HS-27A (cell line): ENCODE measurements around the gene RAD51B.
"Not testable (repeated sequence)": the region's sequence is repeated elsewhere in the genome, so short reads cannot be mapped to it uniquely, and the experiment has no call there.

Experiments used
- DNase-seq: peaks from one replicate; pipeline ENCODE4 v3.0.0-alpha.2; 2012; ENCODE audit warnings: low read depth, missing footprints

RAD51B gene

GRCh38 chr14:67819563-67820421, at the start of gene RAD51B:
Gene RAD51B (plus strand): TSS chr14:67819779.
- peak; percentile 65 for DNase-seq

GRCh38 chr14:67773844-67774377, 45.7 kb upstream of the RAD51B start:
- DNase-seq, result no peak

DNA sequence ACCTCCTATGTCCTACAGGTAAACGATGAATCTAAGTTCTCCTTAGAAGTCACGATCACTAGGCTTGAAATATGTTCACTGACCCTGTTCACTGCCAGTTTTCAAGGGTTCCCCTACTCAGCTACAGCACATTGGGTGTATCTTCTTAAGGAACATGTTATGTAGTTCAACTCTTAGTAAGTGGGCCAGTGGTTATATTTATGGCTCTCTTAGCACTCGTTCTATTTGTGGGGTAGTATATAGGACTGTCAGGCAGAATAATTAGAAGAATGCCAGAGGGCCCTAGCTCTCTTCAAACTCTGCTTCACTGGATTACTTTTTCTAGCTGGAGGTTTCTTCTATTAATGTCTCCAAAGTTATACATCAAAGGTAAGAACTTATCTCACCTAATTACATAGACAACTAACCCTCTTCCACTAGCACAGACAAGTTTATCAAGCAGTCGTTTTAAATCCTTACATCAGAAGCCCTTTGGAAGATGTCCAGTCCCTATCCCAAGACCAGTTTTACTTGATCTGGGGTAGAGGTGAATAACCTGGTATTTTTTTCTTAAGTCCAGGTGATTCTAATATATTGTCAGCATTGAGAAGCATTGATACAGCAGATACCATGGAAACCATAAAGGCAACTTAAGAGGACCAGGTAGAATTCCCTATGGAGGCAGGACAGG, 42.8 kb upstream of the RAD51B start:
- no peak for DNase-seq

DNA sequence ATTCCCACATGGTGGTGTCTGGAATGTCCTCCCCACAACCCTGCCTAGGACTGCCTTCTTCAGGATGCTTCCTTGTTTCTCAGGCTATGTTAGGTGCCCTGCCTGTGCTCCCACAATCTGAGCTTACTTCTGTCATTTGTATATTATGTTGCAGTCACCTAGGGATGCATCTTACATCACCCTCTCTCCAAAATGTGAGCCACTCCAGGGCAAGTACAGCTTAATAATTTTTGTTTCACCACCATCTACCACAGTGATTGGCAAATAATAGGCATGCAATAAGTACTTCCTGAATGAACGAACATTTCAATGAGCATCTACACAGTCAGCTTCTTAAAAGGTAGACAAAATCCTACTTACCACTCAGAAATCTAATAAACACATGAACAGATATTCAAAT, 40.8 kb upstream of the RAD51B start:
- DNase-seq, result no peak

DNA sequence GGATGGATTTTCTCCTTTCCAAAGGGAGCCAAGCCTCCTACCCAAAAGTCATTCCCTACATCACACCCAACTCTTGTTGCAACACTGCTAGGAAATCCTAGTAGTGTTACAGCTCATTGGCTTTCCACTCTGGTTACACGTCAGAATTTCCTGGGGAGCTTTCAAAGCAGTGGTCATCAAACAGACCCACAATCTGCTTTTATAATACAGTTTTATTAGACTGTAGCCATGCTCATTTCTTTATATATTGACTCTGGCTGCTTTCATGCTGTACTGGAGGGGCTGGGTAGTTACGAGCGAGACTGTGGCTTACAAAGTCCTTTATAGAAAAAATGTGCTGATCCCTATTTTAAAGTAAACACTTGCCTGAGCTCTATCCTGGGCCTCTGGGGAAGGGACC, 37.5 kb upstream of the RAD51B start:
- no peak for DNase-seq

GRCh38 chr14:67784244-67784823, 35.2 kb upstream of the RAD51B start:
- DNase-seq, result no peak

GRCh38 chr14:67785270-67786109, 34.1 kb upstream of the RAD51B start:
- no peak for DNase-seq

GRCh38 chr14:67787673-67788072, 31.9 kb upstream of the RAD51B start:
- no peak for DNase-seq

GRCh38 chr14:67798731-67799130, 20.8 kb upstream of the RAD51B start:
- no peak for DNase-seq

DNA sequence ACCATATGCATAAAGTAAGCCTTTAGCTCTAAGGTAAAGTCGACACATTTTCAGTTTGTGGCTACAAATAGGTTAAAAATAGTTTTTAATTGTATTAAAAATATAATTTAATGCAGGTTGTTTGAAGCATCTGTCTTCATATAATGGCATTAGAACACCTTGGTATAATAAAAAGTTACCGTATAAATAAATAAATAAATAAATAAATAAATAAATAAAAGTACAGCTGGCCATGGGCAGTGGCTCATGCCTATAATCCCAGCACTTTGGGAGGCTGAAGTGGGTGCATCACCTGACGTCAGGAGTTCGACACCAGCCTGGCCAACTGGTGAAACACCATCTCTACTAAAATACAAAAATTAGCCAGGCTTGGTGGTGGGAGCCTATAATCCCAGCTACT, 18.8 kb upstream of the RAD51B start:
- DNase-seq, result no peak

GRCh38 chr14:67806246-67806645, 13.3 kb upstream of the RAD51B start:
- no peak for DNase-seq

GRCh38 chr14:67814821-67815220, 4.8 kb upstream of the RAD51B start:
- DNase-seq, result no peak

DNA sequence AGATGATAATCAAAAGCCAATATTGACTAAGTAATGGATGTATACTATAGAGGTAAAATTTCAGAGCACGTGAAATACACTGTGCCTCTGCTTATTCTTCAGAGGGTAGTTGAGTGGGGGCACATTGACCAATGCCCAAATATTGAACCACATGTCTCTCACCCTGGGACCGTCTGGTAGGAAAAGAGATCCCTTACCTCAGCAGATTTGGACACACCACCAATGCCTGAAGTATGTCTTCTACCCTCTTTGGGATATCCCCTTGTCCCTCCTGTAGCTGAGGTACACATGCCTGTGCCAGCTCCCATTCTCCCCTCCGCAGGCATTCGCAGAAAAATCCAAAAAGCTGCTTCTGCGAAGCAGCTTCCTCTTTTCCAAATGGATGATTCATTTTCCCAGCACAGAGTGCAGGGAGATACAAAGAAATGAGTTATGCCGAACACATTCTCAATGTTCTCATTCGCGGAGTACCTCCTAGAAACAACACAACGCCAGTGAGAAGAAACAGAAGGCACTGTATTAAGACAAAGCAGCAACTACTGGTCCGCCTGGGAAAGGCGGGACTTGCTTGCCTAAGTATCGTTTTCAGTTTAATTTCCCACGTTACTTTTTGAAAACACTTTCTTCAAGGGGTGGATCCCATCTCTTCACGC, 3.9 kb upstream of the RAD51B start:
- DNase-seq, result no peak

- peak; percentile 80 for DNase-seq
These were observed 3.1 kb upstream of the RAD51B start, which contains the start of gene ZFYVE26 for GRCh38 chr14:67816326-67817002. Gene ZFYVE26 (minus strand): TSS chr14:67816590. CDS start chr14:67815963, 627 bp downstream.

- DNase-seq, result no peak
These were observed 1.7 kb upstream of the RAD51B start for GRCh38 chr14:67817750-67818438.

DNA sequence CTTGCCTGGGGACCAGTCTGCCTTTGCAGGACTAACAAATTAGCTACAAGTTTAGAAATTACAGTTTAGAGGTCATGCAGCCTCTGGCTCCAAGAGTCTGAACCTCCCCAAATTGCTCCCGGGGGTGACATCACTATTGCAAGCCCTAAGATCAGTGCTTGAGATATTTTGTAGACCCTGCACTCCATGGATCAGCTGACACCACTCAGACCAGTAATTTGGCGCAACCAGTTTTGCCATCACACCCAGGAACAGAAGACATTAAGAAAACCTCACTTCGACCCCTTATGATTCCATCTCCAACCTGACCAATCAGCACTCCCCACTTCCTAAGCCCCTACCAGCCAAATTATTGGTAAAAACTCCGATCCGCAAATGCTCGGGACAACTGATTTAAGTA, 1.1 kb upstream of the RAD51B start:
- DNase-seq, result not testable (repeated sequence)

GRCh38 chr14:67820428-67820971, 921 bp downstream of the RAD51B start:
- no peak for DNase-seq

- no peak for DNase-seq
These were observed 1.5 kb downstream of the RAD51B start for GRCh38 chr14:67821121-67821520.

DNA sequence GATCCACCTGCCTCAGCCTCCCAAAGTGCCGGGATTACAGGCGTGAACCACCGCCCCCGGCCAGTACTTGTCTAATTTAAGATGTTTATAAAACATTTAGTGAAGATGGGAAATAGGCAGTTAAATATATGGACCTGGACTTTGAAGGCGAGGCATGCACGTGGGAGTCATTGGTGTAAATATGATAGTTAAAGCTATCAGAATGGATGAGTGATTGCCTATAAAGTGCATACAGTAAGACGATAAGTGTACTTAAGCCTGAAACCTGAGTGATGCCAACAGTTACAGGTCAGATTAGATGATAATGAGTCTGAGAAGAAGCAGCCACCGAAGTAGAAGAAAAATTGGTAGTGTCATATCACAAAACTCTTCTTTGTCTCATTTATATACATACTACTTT, 11.5 kb downstream of the RAD51B start:
- DNase-seq, result no peak

- DNase-seq, result no peak
These were observed 13.8 kb downstream of the RAD51B start for GRCh38 chr14:67833403-67833802.
